ENCODE data around the gene OR51A2. TPM values are rescaled to one million over a fixed set of nuclear protein-coding genes. Genes with fewer than 3 reads are reported as not detected.
"Not testable (repeated sequence)": the region's sequence is repeated elsewhere in the genome, so short reads cannot be mapped to it uniquely, and the experiment has no call there.

OR51A2 gene, protein sequence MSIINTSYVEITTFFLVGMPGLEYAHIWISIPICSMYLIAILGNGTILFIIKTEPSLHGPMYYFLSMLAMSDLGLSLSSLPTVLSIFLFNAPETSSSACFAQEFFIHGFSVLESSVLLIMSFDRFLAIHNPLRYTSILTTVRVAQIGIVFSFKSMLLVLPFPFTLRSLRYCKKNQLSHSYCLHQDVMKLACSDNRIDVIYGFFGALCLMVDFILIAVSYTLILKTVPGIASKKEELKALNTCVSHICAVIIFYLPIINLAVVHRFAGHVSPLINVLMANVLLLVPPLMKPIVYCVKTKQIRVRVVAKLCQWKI
- not detected for total RNA-seq
- long read RNA-seq, donor 1, result 0 reads
- long read RNA-seq, donor 2, result 0 reads

DNA sequence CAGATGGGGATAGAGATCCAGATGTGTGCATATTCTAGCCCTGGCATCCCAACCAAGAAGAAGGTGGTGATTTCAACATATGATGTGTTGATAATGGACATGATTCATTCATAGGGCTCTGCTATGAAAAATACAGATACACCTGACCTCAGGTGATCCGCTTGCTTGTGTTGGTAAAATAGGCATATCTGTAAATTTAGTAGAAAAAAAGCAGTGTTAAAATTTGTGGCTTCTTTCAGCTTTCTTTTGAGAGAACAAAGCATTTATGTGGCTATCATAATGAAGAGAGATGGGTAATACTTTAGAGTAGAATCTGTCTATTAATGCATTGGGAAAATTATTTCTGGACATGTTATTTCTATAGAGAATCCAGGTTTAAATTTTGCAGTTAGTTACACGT is at the start of gene OR51A2:
Gene OR51A2 (minus strand): TSS at position 101 of the 400 bp plus-strand sequence. CDS start 0 bp downstream, at position 101.
- H3K4me3 ChIP-seq; DNase-seq; intact Hi-C loops (cut with DNase I, micrococcal nuclease); H3K36me3 ChIP-seq (ENCODE audit: low read depth); H3K4me1 ChIP-seq (ENCODE audit: low read depth); ATAC-seq; H3K9me3 ChIP-seq: not testable (repeated sequence)

DNA sequence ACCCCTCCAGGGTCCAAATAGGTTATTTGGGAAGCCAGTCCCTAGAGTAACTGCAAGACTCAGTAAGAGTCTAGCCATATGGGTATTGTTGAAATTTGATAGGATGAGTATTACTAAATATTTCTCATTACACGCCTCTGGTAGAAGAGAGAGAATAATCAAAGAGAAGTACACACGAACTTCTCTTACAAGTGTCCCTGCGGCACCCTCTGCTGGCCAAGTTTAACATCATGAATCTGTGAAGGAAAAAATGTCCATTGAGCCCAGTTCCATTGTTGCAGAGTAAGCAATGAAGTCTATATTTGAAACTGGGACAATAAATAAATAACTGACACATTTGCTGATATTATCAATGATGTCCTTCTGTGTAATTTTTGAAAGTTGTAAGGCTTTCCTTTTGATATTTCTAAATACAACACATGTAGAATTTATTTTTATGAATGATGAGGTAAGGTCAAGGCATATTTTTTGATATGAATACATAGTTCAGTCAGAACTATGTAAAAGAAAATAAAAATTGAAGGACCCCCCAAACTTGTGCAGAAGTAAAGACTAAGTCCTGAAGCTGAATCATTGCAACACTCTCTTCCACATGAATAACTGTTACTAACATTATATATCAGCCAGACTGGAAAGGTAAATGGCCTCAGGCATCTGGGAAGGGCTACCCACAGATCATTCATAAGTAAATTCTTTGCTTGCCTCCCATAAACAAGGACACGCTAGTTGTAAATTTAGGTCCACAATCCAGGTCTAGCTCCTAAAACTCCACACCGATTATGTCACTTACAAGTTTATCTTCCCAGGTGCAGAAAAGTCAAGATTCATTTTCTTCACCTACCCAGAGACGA is 49.1 kb upstream of the OR51A2 start:
- ATAC-seq, result peak; percentile 40

DNA sequence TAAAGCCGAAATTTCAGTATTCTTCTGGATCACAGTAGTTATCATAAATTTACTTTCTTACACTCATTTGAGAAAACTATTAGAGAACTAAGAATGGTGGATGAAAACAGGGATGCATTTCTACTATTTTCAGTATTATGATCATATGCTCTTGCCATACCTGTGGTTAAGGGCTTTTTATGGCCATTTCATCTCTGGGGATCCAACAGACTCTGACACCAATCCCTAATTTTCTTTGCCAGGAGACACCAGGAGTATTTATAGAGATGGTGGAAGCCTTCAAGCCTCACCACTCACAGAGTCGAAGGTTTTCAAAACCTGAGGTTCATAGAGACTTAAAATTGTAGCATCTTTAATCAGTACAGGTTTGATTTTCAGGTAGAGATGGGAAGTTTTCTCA is 39.0 kb upstream of the OR51A2 start, which contains the start of gene OR51L1:
Gene OR51L1 (plus strand): TSS at position 301 of the 400 bp plus-strand sequence. CDS start 4,132 bp downstream, outside the sequence.
- intact Hi-C loops (cut with DNase I, micrococcal nuclease), result loop anchor here in 1 of 2 donors (10.0 kb wide), 1 partner anchor 360 kb away; the partner anchor contains the start of gene OR51D1
- no peak within 1 kb of the TSS for H3K4me3 ChIP-seq
- H3K36me3 ChIP-seq (ENCODE audit: low read depth), result no peaks in the 10 kb centered on the region
- no peak for DNase-seq
- TF ChIP-seq, protein P1, sequence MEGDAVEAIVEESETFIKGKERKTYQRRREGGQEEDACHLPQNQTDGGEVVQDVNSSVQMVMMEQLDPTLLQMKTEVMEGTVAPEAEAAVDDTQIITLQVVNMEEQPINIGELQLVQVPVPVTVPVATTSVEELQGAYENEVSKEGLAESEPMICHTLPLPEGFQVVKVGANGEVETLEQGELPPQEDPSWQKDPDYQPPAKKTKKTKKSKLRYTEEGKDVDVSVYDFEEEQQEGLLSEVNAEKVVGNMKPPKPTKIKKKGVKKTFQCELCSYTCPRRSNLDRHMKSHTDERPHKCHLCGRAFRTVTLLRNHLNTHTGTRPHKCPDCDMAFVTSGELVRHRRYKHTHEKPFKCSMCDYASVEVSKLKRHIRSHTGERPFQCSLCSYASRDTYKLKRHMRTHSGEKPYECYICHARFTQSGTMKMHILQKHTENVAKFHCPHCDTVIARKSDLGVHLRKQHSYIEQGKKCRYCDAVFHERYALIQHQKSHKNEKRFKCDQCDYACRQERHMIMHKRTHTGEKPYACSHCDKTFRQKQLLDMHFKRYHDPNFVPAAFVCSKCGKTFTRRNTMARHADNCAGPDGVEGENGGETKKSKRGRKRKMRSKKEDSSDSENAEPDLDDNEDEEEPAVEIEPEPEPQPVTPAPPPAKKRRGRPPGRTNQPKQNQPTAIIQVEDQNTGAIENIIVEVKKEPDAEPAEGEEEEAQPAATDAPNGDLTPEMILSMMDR (IDR thresholded peaks at IDR 0.05), result no peak
- no peaks in the 10 kb centered on the region for H3K4me1 ChIP-seq (ENCODE audit: low read depth)
- ATAC-seq, result no peak
- H3K9me3 ChIP-seq, result no peaks in the 10 kb centered on the region

More for the DNA sequence above, 49.1 kb upstream of the OR51A2 start:
- intact Hi-C loops (cut with DNase I, micrococcal nuclease), result loop anchor here in 1 of 2 donors (10.0 kb wide), 1 partner anchor 370 kb away; the partner anchor contains the start of gene OR51D1
- peak in 2 of 3 donors; percentile 33 to 76 for DNase-seq
- H3K4me3 ChIP-seq, result no peak overlapping the region
- TF ChIP-seq, protein P1 (IDR thresholded peaks at IDR 0.05), result no peak
- H3K9me3 ChIP-seq, result no peaks in the 10 kb centered on the region
- H3K36me3 ChIP-seq (ENCODE audit: low read depth), result no peaks in the 10 kb centered on the region
- H3K4me1 ChIP-seq (ENCODE audit: low read depth), result no peaks in the 10 kb centered on the region

DNA sequence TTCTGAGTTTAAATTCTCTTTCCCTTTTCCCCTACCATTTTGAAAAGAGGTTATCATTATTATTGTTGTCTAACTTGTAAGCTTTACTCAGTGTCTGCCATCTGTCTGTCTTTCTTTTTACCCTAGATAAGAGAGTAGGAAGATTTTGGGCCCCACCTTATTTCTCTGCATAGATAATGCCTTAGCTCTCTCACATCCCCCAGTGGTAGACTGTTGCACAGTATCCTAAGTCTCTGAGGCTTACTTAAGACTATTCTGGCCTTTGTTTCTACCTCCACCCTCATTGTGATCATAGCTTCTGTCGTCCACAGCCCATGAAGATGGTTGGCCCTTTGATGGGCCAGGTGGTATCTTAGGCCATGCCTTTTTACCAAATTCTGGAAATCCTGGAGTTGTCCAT is 35.5 kb upstream of the OR51A2 start:
- Histone ChIP-seq H3K36me3 (ENCODE audit: low read depth) (no peaks in the 10 kb centered on the region), H3K4me1 (ENCODE audit: low read depth) (no peaks in the 10 kb centered on the region), H3K4me3 (no peak overlapping the region), H3K9me3 (no peaks in the 10 kb centered on the region)
- ATAC-seq, result no peak
- no peak for DNase-seq
- intact Hi-C loops (cut with DNase I, micrococcal nuclease), result loop anchor here in 1 of 2 donors (10.0 kb wide), 1 partner anchor 356 kb away; the partner anchor contains the start of gene OR51D1
- TF ChIP-seq, protein P1 (IDR thresholded peaks at IDR 0.05), result no peak

DNA sequence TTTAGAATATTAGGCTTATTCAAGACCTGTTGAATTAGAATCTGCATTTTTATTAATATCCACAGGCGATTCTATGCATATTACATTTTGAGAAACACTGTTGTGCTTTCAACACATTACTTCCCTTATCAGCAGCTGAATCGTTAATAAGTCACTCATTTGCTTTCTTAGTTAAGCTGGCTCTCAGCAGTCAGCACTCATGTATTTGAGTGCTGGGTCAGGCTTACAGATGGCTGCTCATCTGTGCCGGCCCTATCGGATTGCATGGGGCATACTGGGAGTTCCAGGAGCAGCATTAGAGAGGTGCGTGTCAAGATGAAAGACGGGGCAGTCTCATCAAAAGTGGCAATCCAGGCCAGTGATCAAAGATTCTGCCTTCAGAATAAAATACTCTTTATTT is 28.3 kb upstream of the OR51A2 start:
- no peaks in the 10 kb centered on the region for H3K4me1 ChIP-seq (ENCODE audit: low read depth)
- no peaks in the 10 kb centered on the region for H3K9me3 ChIP-seq
- TF ChIP-seq, protein P1 (IDR thresholded peaks at IDR 0.05), result no peak
- ATAC-seq (no peak), DNase-seq (no peak)
- intact Hi-C loops (cut with DNase I, micrococcal nuclease), result no loop called here
- H3K4me3 ChIP-seq, result no peak overlapping the region
- H3K36me3 ChIP-seq (ENCODE audit: low read depth), result no peaks in the 10 kb centered on the region
